HPDE6-E6E7 (cell line): ENCODE results near the gene TM4SF20.
"Not testable (repeated sequence)": the region's sequence is repeated elsewhere in the genome, so short reads cannot be mapped to it uniquely, and the experiment has no call there.

Experiments
- DNase-seq: peaks from one replicate; pipeline ENCODE4 v3.0.0; 2011; ENCODE audit warnings: missing footprints; ENCODE audit errors: extremely low spot score

The TM4SF20 gene

DNA sequence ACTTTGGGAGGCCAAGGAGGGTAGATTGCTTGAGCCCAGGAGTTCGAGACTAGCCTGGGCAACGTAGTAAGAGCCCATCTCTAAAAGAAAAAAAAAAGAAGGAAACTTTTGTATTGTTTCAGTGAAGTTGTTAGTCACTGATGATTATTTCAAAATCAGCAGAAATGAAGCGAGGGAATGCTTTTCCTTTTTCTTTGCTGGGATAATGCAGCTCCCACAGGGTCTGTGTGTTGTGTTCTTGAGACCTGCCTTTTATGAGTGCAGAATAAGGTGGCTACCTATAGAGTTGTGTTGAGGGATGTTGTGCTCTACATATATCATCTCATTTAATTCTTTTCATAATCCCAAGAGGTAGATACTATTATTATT, 11.7 kb downstream of the TM4SF20 start:
- no peak for DNase-seq

- DNase-seq = no peak
These were observed 12.2 kb downstream of the TM4SF20 start for GRCh38 chr2:227366769-227367426.

DNA sequence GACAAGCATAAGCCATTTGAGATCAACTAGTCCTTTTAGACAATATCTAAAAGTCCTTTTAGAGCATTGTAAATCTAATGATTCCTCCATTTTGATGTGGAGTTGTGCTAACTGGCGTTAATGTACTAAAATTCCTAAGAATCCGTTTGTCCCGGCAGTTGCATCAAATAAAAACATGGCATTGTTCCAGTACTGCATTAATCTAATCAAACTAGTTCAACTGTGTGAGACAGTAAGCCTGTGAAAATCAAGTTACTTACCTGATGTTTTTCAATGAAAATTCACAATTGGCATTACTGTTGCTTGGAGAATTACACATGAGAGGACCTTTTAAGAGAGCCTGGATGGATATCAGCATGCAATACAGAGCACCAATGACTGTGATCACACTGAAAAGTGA, 13.3 kb downstream of the TM4SF20 start:
- DNase-seq = no peak

DNA sequence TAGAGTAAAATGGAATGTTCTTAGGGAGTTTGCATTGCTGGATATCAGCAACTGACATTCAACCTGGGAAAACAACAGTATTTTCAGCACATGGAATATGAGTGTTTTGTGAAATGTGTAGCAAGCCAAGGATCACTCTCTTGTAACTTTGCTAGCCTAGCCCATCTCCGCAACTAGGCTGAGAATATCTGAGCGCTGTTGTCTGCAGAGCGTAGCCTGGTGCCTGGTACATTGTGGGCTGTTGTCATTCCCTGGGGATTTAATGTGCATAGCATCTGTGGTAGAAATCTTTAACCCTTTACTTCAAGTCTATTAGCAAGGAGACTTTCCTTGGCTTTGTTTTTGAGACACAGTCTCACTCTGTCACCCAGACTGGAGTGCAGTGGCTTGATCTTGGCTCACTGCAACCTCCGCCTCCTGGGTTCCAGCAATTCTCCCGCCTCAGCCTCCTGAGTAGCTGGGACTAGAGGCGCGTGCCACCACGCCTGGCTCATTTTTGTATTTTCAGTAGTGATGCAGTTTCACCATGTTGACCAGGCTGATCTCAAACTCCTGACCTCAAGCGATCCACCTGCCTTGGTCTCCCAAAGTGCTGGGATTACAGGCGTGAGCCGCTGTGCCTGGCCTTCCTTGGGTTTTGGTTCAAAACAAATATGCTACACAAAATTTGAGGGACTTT, 14.4 kb downstream of the TM4SF20 start:
- DNase-seq = not testable (repeated sequence)

GRCh38 chr2:227363756-227364155, 15.3 kb downstream of the TM4SF20 start:
- DNase-seq = no peak

DNA sequence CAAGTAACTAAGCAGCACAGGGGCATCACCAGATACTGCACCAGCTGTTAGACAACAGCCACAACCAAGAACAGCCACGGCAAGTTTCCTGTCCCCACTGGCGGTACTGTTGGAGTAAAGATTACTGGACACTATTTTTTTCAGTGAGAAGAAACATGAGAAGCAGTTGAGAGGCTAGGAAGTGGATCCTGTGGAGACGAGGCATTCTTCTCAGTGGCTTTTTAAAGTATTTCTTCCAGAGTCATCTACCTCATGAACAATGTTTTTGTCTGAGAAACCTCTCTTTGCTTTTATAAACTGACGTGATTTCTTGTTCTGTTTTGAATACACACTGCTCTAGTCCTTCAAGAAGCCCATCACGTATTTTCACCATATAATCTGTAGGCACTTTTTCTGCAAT, 18.8 kb downstream of the TM4SF20 start:
- DNase-seq = no peak

GRCh38 chr2:227351639-227352038, 27.5 kb downstream of the TM4SF20 start:
- no peak for DNase-seq

GRCh38 chr2:227349989-227350612, 29.0 kb downstream of the TM4SF20 start:
- no peak for DNase-seq

DNA sequence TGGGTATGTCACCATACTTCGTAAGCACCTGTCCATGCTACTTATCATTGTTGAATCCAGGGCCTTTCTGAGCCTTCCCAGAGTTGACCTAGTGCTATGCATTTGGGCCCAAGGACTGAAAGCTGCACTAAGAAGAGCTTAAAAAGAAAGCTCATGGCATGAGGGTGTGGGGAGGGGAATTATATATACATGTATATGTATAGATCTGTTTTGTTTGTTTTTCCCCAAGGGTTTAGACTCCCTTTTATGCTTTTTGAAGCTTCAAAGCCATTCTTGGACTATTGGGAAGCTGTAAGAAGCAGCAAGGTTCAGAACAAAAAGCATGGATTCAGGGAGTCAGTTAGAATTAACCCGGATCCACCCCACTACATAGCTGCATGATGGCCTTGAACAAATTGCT, 30.8 kb downstream of the TM4SF20 start:
- DNase-seq = no peak

- DNase-seq = no peak
These were observed 32.0 kb downstream of the TM4SF20 start for GRCh38 chr2:227347117-227347516.

- no peak for DNase-seq
These were observed 34.9 kb downstream of the TM4SF20 start for GRCh38 chr2:227344231-227344630.

DNA sequence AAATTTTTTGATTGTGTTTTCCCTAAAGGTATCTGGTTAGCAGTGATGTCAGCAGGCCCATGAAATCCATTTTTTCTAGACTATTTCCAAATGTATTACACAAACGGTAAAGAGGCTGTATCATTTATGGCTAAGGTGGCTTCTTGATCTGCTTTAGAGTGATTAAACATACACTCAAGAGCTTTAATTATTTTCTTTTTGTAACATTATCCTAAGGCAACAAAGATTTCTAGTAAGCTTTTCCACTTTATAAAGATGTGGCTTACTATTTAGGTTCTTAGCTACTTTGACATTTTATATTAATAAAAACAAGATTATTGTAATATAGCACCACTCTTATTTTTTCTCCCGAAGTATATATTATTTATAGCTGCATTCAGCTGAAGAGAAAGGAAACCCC, 37.6 kb downstream of the TM4SF20 start:
- DNase-seq = no peak

DNA sequence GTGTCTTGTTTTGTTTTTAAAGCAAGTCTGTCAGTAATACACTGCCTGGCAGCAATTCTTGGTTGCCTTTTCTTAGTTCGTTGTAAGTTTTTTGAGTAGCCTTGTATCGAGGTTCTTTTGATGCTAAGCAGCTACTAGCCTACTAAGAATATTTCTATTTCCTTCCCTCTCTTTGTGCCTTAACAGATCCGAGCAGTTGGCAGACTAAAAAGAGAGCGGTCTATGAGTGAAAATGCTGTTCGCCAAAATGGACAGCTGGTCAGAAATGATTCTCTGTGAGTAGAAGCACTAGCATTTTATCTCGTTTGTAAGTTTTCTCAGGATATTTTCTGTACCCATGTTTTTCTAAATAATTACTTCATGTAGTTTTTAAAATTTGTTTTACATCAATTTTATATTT, 39.0 kb downstream of the TM4SF20 start:
- no peak for DNase-seq

DNA sequence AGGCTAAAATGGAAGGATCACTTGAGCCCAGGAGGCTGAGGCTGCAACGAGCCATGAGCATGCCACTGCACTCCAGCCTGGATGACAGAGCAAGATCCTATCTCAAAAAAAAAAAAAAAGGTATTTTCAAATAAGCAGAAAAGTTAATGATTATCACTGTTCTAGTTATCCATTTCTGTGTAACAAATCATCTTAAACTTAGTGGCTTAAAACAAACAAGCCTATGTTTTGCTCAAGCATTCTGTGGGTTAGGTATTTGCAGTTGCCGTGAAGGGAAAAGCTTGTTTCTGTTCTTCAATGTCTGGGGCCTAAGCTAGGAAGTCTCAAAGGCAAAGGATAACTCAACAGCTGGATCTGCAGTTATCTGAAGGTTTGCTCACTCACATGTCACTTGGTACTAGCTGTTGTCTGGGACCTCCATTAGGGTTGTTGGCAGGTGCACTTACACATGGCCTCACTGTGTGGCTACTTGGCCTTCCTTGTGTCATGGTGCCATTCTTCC, 40.0 kb downstream of the TM4SF20 start:
- DNase-seq = no peak

GRCh38 chr2:227337442-227337841, 41.7 kb downstream of the TM4SF20 start:
- no peak for DNase-seq

GRCh38 chr2:227335713-227336112, 43.4 kb downstream of the TM4SF20 start:
- no peak for DNase-seq

GRCh38 chr2:227326783-227327182, 52.3 kb downstream of the TM4SF20 start:
- no peak for DNase-seq

GRCh38 chr2:227325839-227326195, 53.3 kb downstream of the TM4SF20 start:
- DNase-seq = peak; percentile 13

DNA sequence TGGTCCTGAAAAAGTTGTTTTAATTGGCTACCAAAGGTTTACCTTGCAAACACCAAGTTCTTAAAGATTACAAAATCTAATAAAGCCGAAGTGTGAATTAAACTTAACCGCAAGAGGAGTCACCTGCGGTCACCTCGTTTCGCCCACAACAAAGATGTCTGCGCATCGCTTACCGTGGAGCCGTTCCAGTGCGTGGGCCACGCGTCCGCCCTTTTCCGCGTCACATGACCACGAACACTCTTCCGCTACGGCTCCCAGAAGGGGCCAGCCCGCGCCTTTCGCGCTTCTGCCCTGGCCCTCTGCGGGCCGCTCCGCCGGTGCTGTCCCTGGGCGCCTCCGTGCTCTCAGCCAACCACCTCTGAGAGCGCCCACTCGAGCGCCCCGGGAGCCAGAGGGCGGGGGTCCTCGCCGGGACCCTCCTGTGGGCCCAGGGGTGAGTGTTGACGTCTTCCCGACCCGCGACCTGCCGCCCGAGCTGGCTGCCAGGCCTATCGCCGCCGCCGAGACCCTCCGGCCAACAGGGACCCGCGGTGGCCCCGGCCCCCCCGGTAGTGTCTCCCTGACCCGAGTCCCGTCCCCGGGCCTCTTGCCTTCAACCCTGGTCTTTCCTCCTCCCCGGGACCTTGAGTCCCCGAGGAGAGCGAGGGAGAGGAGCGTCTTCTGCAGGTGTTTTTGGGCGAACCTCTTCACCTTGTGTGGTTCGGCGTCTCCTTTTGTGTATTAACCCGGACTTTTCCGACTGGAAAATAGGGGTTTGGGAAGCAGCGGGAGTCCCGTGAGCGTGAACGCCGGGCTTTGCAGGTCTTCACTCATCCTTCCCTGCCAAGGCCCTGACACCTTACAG, 53.9 kb downstream of the TM4SF20 start, which contains the start of gene MFF:
Gene MFF (plus strand): TSS at position 257 of the 844 bp plus-strand sequence. CDS start 5,415 bp downstream, outside the sequence.
- DNase-seq = peak; percentile 94

- peak; percentile 7 for DNase-seq
These were observed 54.5 kb downstream of the TM4SF20 start for GRCh38 chr2:227324642-227324994.

DNA sequence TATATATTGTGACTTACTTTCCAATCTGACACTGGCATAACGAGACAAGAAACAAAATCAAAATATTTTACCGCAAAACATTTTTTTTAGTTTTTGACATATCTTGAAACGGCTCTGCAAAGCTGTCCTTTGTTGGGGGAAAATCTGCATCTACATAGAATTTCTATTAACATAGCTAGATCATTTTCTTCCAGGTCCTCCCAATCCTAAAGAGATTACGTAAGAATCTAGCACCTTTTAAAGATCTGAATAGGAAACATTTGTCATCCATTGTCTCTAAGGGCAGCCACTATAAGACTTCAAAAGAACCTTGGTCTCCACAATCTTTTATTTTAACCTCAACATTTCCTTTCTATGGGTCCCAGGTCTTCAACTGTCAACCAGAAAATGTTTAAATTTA, 55.3 kb downstream of the TM4SF20 start:
- DNase-seq = no peak

- DNase-seq = no peak
These were observed 56.4 kb downstream of the TM4SF20 start for GRCh38 chr2:227322530-227323205.
